ENCODE results near the gene MICAL2.

The MICAL2 gene

DNA sequence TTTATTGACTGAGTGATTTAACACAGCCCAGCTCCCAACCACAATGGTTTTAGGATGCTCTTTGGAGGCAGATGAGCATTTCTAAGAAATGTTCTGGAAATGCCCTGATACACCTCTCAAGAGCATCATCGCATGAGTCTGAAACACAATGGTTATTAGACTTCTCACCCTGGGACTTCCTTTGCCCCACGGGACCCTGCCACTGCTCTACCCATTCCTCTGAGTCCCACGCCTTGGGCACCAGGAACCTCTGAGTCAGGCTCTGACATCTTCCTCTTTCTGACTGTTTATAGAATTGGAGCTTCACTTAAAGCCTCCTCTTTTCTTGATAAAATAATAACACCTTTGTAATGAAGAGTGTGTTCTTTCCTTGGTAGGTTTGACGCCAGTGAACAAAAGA, 181.4 kb downstream of the MICAL2 start:
- no peak for DNase-seq

GRCh38 chr11:12292766-12293165, 182.4 kb downstream of the MICAL2 start:
- no peak for DNase-seq

DNA sequence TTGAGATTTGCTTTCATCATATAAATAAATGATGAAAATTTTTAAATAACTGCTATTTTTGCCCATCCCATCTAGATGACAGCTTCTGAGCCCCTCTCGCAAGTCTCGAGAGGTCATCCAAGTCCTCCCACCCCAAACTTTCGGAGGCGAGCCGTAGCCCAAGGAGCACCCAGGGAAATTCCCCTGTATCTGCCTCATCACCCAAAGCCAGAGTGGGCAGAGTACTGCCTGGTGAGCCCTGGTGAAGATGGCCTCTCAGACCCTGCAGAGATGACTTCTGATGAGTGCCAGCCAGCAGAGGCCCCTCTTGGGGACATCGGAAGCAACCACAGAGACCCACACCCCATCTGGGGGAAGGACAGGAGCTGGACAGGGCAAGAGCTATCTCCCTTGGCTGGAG, 183.1 kb downstream of the MICAL2 start:
- no peak for DNase-seq

DNA sequence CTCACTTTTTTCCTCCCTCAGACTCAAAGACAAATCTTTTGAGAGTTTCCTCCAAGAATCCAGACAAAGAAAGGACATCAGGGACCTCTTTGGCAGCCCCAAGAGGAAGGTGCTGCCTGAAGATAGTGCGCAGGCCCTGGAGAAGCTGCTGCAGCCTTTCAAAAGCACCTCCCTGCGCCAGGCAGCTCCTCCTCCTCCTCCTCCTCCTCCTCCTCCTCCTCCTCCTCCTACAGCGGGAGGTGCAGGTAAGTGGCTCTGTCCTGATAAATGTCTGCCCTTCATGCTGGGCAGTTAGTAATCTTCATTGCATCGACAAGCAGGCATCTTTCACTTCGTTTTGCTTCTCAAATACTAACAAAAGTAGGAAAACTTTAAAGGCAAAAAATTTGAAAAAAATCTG, 184.2 kb downstream of the MICAL2 start:
- DNase-seq = no peak

DNA sequence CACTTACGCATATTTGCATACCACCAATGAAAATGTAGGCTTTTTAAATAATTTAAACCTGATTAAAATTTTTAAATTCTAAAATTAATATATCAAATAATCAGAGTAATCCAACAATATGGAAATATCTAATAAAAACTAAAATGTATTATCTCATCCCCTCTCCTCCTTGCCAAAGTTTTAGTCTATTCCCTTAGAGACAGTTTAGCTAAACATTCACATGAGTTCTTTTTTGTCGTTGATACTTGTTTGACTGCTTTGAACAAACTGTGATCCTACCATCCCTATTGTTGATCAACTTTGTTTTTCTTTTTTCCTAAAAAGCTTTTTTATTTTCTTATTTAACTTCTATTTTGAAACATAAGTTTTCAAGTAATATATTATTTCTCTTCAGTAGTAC, 185.6 kb downstream of the MICAL2 start:
- DNase-seq = no peak

DNA sequence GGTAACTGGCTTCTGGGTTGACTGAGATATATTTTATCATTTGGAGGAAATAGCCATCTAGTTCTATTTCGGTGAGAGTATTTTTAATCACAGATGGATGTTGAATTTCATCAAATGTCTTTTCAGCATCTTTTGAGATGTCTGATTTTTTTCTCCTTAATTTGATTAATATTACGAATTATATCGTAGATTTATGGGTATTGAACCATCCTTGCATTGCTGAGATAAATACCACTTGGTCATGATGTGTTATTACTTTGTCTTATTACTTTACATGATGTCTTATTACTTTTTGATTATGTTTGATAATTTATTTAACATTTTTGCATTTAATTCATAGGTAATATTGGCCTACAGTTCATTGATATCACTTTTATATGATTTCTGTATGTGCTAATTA, 188.2 kb downstream of the MICAL2 start:
- no peak for DNase-seq

- no peak for DNase-seq
These were observed 191.0 kb downstream of the MICAL2 start for GRCh38 chr11:12301379-12301778.

- no peak for DNase-seq
These were observed 193.2 kb downstream of the MICAL2 start for GRCh38 chr11:12303421-12304149.

DNA sequence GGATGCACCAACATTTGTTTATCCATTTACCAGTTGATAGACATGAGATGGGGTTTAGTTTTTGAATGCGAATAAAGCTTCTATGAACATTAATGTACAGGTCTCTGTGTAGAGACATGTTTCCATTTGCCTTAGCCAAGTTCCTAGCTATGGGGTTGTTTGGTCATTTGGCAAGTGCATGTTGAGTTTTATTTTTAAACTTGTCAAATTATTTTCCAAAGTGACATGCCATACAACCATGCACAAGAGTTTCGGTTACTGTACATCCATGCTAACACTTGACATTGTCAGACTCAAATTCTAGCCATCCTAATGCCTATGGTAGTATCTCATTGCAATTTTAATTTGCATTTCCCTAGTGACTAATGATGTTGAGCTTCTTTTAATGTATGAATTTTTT, 196.4 kb downstream of the MICAL2 start:
- no peak for DNase-seq

DNA sequence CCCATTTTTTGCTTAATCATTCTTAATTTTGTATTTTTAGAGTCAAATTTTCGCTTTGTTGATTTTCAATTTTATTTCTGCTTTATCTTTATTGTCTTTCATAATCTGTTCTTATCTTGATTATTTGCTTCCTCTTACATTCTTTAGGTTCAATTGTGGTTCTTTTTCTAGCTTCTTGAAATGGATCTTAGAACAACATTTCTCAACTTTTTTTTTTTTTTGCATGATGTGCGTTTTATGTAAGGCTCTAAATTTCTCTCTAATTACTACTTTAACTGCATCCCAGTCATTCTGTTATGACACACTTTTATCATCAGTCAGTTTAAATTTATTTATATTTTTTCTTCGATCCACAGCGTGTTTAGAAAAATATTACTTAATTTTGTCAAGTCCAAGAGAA, 201.7 kb downstream of the MICAL2 start:
- no peak for DNase-seq
